ENCODE results near the gene FLACC1.

Gene FLACC1

GRCh38 chr2:201350879-201351278 lies 6.3 kb downstream of the FLACC1 start:
- ChIA-PET POLR2A (no interaction called here), CTCF (interaction anchor here (1.4 to 1.7 kb wide), 2 partner anchors 14 to 21 kb away, joined by 4 to 9 read pairs; no protein-coding TSS in a partner anchor)
- DNase-seq (ENCODE audit: extremely low spot score): no peak
- no peak for TF ChIP-seq CTCF (IDR thresholded peaks at IDR 0.05; ENCODE audit: control extremely low read depth, extremely low read depth, low read depth, missing control alignments)

GRCh38 chr2:201349601-201350000 lies 7.5 kb downstream of the FLACC1 start:
- CTCF ChIA-PET: interaction anchor here (1.1 to 2.8 kb wide), 3 partner anchors 8 to 19 kb away, joined by 3 to 12 read pairs (median 4); no protein-coding TSS in a partner anchor
- DNase-seq (ENCODE audit: extremely low spot score): no peak
- TF ChIP-seq CTCF (IDR thresholded peaks at IDR 0.05; ENCODE audit: control extremely low read depth, extremely low read depth, low read depth, missing control alignments): no peak
- POLR2A ChIA-PET: no interaction called here

- POLR2A ChIA-PET: no interaction called here
- no peak for TF ChIP-seq CTCF (IDR thresholded peaks at IDR 0.05; ENCODE audit: control extremely low read depth, extremely low read depth, low read depth, missing control alignments)
- CTCF ChIA-PET: interaction anchor here (0.9 to 2.8 kb wide), 4 partner anchors 9 to 18 kb away, joined by 3 to 12 read pairs (median 4); no protein-coding TSS in a partner anchor
- DNase-seq (ENCODE audit: extremely low spot score): no peak
Measured at GRCh38 chr2:201348758-201349157, 8.4 kb downstream of the FLACC1 start.

- DNase-seq (ENCODE audit: extremely low spot score): no peak
- CTCF ChIA-PET: interaction anchor here (2.8 kb wide), 1 partner anchor 17 kb away, joined by 12 read pairs; no protein-coding TSS in a partner anchor
- no peak for TF ChIP-seq CTCF (IDR thresholded peaks at IDR 0.05; ENCODE audit: control extremely low read depth, extremely low read depth, low read depth, missing control alignments)
- POLR2A ChIA-PET: no interaction called here
Measured at GRCh38 chr2:201347138-201347537, 10.0 kb downstream of the FLACC1 start.

GRCh38 chr2:201345625-201346213 lies 11.4 kb downstream of the FLACC1 start:
- no peak for TF ChIP-seq CTCF (IDR thresholded peaks at IDR 0.05; ENCODE audit: control extremely low read depth, extremely low read depth, low read depth, missing control alignments)
- DNase-seq (ENCODE audit: extremely low spot score): no peak
- POLR2A ChIA-PET: no interaction called here
- CTCF ChIA-PET: interaction anchor here (1.4 kb wide), 1 partner anchor 18 kb away, joined by 5 read pairs; no protein-coding TSS in a partner anchor

- DNase-seq (ENCODE audit: extremely low spot score): no peak
- POLR2A ChIA-PET: no interaction called here
- TF ChIP-seq CTCF (IDR thresholded peaks at IDR 0.05; ENCODE audit: control extremely low read depth, extremely low read depth, low read depth, missing control alignments): peak; percentile 26
- CTCF ChIA-PET: interaction anchor here (1.1 to 2.1 kb wide), 4 partner anchors 12 to 113 kb away, joined by 3 to 6 read pairs (median 3); partner anchors contain the start of gene FLACC1
Measured at GRCh38 chr2:201344663-201345366, 12.3 kb downstream of the FLACC1 start.
